Mesenchymal stem cell (in vitro differentiated cells and primary cell): ENCODE measurements around the gene TLE3.
"Not testable (repeated sequence)": the region's sequence is repeated elsewhere in the genome, so short reads cannot be mapped to it uniquely, and the experiment has no call there.

Experiments used
- DNase-seq: peaks from one replicate; pipeline ENCODE4 v3.0.0-alpha.2; 2013
- H2AFZ ChIP-seq: one replicate; pipeline ENCODE4 v1.6.1; 2013; ENCODE audit warnings: low read depth, mild to moderate bottlenecking, control low read depth, inconsistent platforms, low read length, moderate library complexity
- H2AK5ac ChIP-seq: 2 replicates; pipeline ENCODE4 v1.6.1; 2013; ENCODE audit warnings: low read length, moderate library complexity, mild to moderate bottlenecking, inconsistent platforms; ENCODE audit not compliant: severe bottlenecking
- H2BK120ac ChIP-seq: one replicate; pipeline ENCODE4 v1.6.1; 2013; ENCODE audit warnings: low read depth, mild to moderate bottlenecking, inconsistent platforms, low read length, moderate library complexity
- H2BK12ac ChIP-seq, 2 experiments: one replicate each; pipeline ENCODE4 v1.6.1; 2013; ENCODE audit warnings: inconsistent platforms in 2 of 2, low read length in 2 of 2, mild to moderate bottlenecking in 2 of 2, moderate library complexity in 2 of 2, control low read depth in 1 of 2
- H2BK15ac ChIP-seq: one replicate; pipeline ENCODE4 v1.6.1; 2013; ENCODE audit warnings: mild to moderate bottlenecking, low read depth, inconsistent platforms; ENCODE audit not compliant: poor library complexity, severe bottlenecking
- H2BK5ac ChIP-seq: 2 replicates; pipeline ENCODE4 v1.6.1; 2013; ENCODE audit warnings: low read depth, mild to moderate bottlenecking, low read length, control low read depth, inconsistent platforms; ENCODE audit not compliant: poor library complexity, severe bottlenecking
- H3K14ac ChIP-seq, 2 experiments: one replicate each; pipeline ENCODE4 v1.6.1; 2013; ENCODE audit warnings: inconsistent platforms in 2 of 2, low read length in 2 of 2, control low read depth in 1 of 2, mild to moderate bottlenecking in 1 of 2, moderate library complexity in 1 of 2
- H3K18ac ChIP-seq, 2 experiments: one replicate each; pipeline ENCODE4 v1.6.1; 2013; ENCODE audit warnings: inconsistent platforms in 2 of 2, low read length in 2 of 2, control low read depth in 1 of 2, low read depth in 1 of 2, mild to moderate bottlenecking in 1 of 2
- H3K23ac ChIP-seq, 2 experiments: one replicate each; pipeline ENCODE4 v1.6.1; 2013; ENCODE audit warnings: inconsistent platforms in 2 of 2, low read length in 2 of 2, mild to moderate bottlenecking in 2 of 2, moderate library complexity in 2 of 2, control low read depth in 1 of 2
- H3K27ac ChIP-seq: 2 replicates; pipeline ENCODE4 v1.5.1; 2013; ENCODE audit warnings: mild to moderate bottlenecking, moderate library complexity, low read length, control low read depth, inconsistent platforms; ENCODE audit not compliant: poor library complexity, severe bottlenecking
- H3K27me3 ChIP-seq, 2 experiments: 2 replicates each; pipeline versions ENCODE4 v1.6.1 to v1.7.0; 2013; ENCODE audit warnings: low read length in 2 of 2, mild to moderate bottlenecking in 2 of 2, moderate library complexity in 2 of 2, control low read depth in 1 of 2, inconsistent platforms in 1 of 2; ENCODE audit not compliant: control insufficient read depth in 1 of 2, insufficient read depth in 1 of 2
- H3K36me3 ChIP-seq, 2 experiments: 2 replicates each; pipeline versions ENCODE4 v1.6.1 to v1.7.0; 2013; ENCODE audit warnings: low read length in 2 of 2, control low read depth in 1 of 2, inconsistent platforms in 1 of 2, low read depth in 1 of 2, mild to moderate bottlenecking in 1 of 2; ENCODE audit not compliant: insufficient read depth in 2 of 2, control insufficient read depth in 1 of 2
- H3K4ac ChIP-seq, 2 experiments: one replicate each; pipeline ENCODE4 v1.6.1; 2013; ENCODE audit warnings: inconsistent platforms in 2 of 2, low read length in 2 of 2, mild to moderate bottlenecking in 2 of 2, moderate library complexity in 2 of 2, control low read depth in 1 of 2, low read depth in 1 of 2
- H3K4me1 ChIP-seq: 2 replicates; pipeline ENCODE4 v1.6.1; 2013; ENCODE audit warnings: low read depth, low read length, control low read depth; ENCODE audit not compliant: control insufficient read depth, insufficient read depth
- H3K4me2 ChIP-seq: 2 replicates; pipeline ENCODE4 v1.6.1; 2013; ENCODE audit warnings: low read length, mild to moderate bottlenecking, inconsistent platforms; ENCODE audit not compliant: poor library complexity, severe bottlenecking
- H3K4me3 ChIP-seq, 2 experiments: 2 replicates each; pipeline versions ENCODE4 v1.5.1 to v1.7.0; 2013; ENCODE audit warnings: low read length in 2 of 2, mild to moderate bottlenecking in 2 of 2, control low read depth in 1 of 2, low read depth in 1 of 2; ENCODE audit not compliant: insufficient read depth in 1 of 2
- H3K79me1 ChIP-seq: replicated peaks from 2 replicates; pipeline ENCODE4 v1.6.1; 2013; ENCODE audit warnings: mild to moderate bottlenecking, control low read depth, low read length, inconsistent platforms; ENCODE audit not compliant: poor library complexity, severe bottlenecking
- H3K9ac ChIP-seq: 2 replicates; pipeline ENCODE4 v1.7.0; 2013; ENCODE audit warnings: mild to moderate bottlenecking, low read length, moderate library complexity
- H3K9me3 ChIP-seq: 2 replicates; pipeline ENCODE4 v1.7.0; 2013; ENCODE audit warnings: mild to moderate bottlenecking, low read length; ENCODE audit not compliant: control insufficient read depth
- H4K8ac ChIP-seq: one replicate; pipeline ENCODE4 v1.6.1; 2013; ENCODE audit warnings: inconsistent platforms, mild to moderate bottlenecking, low read length, moderate library complexity
- H4K91ac ChIP-seq: one replicate; pipeline ENCODE4 v1.6.1; 2013; ENCODE audit warnings: mild to moderate bottlenecking, low read length, inconsistent platforms
- WGBS: methylation state at CpG from one replicate; pipeline ENCODE4 v1.1.7; 2013; ENCODE audit warnings: mixed read lengths; 5-methylcytosine and 5-hydroxymethylcytosine counted together

Gene TLE3

GRCh38 chr15:70112572-70113303, 15.0 kb upstream of the TLE3 start:
- WGBS, result over 99% methylated on average over 4 of the region's 9 CpGs
- H3K9me3 ChIP-seq, H2AFZ ChIP-seq, H3K18ac ChIP-seq, H3K79me1 ChIP-seq, H3K36me3 ChIP-seq, H2BK120ac ChIP-seq, H3K4me3 ChIP-seq, H2AK5ac ChIP-seq, H3K4ac ChIP-seq, DNase-seq, H3K23ac ChIP-seq, H3K14ac ChIP-seq, H2BK5ac ChIP-seq, H2BK12ac ChIP-seq, H4K8ac ChIP-seq, H3K4me2 ChIP-seq, H2BK15ac ChIP-seq, H3K9ac ChIP-seq, H4K91ac ChIP-seq, H3K27ac ChIP-seq: not testable (repeated sequence)
- Histone ChIP-seq H3K27me3 (peaks cover 29 to 30% of the 10 kb centered on the region in 2 experiments), H3K4me1 (peaks cover 15% of the 10 kb centered on the region)

GRCh38 chr15:70112074-70112395, 14.3 kb upstream of the TLE3 start:
- H3K18ac ChIP-seq, result peak overlapping the region in 1 of 2 experiments; percentile 76
- 13% methylated on average over 3 of the region's 4 CpGs for WGBS

GRCh38 chr15:70111203-70112073, 13.7 kb upstream of the TLE3 start:
- H2BK15ac ChIP-seq, result no peak overlapping the region
- peak overlapping the region; percentile 52 for H3K27ac ChIP-seq
- H4K91ac ChIP-seq, result no peak overlapping the region
- H3K4me3 ChIP-seq, result peak overlapping the region in 1 of 2 experiments; percentile 46
- peak overlapping the region in 1 of 2 experiments; percentile 36 for H3K14ac ChIP-seq
- H2AFZ ChIP-seq, result no peak overlapping the region
- H3K4me2 ChIP-seq, result peak overlapping the region; percentile 17
- H3K23ac ChIP-seq, result peak overlapping the region in 1 of 2 experiments; percentile 42
- no peaks in the 10 kb centered on the region for H3K36me3 ChIP-seq
- H2BK5ac ChIP-seq, result no peak overlapping the region
- WGBS, result 2% methylated on average over 7 of the region's 8 CpGs
- peak overlapping the region; percentile 15 for H3K9ac ChIP-seq
- no peak overlapping the region for H2AK5ac ChIP-seq
- no peak overlapping the region for H4K8ac ChIP-seq
- DNase-seq, result peak; percentile 89
- H3K79me1 ChIP-seq, result no peaks in the 10 kb centered on the region
- H3K4ac ChIP-seq, result peak overlapping the region in 1 of 2 experiments; percentile 73
- H3K4me1 ChIP-seq, result peaks cover 15% of the 10 kb centered on the region
- H2BK12ac ChIP-seq, result peak overlapping the region in 1 of 2 experiments; percentile 95
- peak overlapping the region; percentile 29 for H2BK120ac ChIP-seq
- H3K27me3 ChIP-seq, result peaks cover 21 to 24% of the 10 kb centered on the region in 2 experiments
- H3K9me3 ChIP-seq, result no peaks in the 10 kb centered on the region
- H3K18ac ChIP-seq, result peak overlapping the region in 1 of 2 experiments; percentile 76

More at GRCh38 chr15:70112074-70112395, 14.3 kb upstream of the TLE3 start:
- Histone ChIP-seq H3K4me1 (peaks cover 15% of the 10 kb centered on the region), H3K79me1 (no peaks in the 10 kb centered on the region), H3K9ac (peak overlapping the region; percentile 15), H4K91ac (no peak overlapping the region), H3K9me3 (no peaks in the 10 kb centered on the region), H3K4me2 (no peak overlapping the region), H3K36me3 (no peaks in the 10 kb centered on the region), H2BK120ac (peak overlapping the region; percentile 29), H2AK5ac (no peak overlapping the region), H2AFZ (no peak overlapping the region), H3K27me3 (peaks cover 26 to 27% of the 10 kb centered on the region in 2 experiments), H3K23ac (peak overlapping the region in 1 of 2 experiments; percentile 42), H2BK12ac (peak overlapping the region in 1 of 2 experiments; percentile 95), H3K14ac (no peak overlapping the region), H2BK15ac (no peak overlapping the region), H3K27ac (peak overlapping the region; percentile 2), H3K4me3 (peak overlapping the region in 1 of 2 experiments; percentile 46), H2BK5ac (no peak overlapping the region), H4K8ac (no peak overlapping the region), H3K4ac (peak overlapping the region in 1 of 2 experiments; percentile 73)
- peak; percentile 54 for DNase-seq

- Histone ChIP-seq H3K79me1 (no peaks in the 10 kb centered on the region), H3K14ac (no peak overlapping the region), H3K23ac (no peak overlapping the region), H3K4ac (no peak overlapping the region), H3K9me3 (no peaks in the 10 kb centered on the region), H2BK12ac (peak overlapping the region in 1 of 2 experiments; percentile 59), H3K4me1 (peaks cover 15% of the 10 kb centered on the region), H2AK5ac (no peak overlapping the region), H3K18ac (no peak overlapping the region), H4K91ac (no peak overlapping the region), H3K36me3 (no peaks in the 10 kb centered on the region), H4K8ac (no peak overlapping the region), H2BK15ac (no peak overlapping the region), H3K9ac (no peak overlapping the region), H2AFZ (no peak overlapping the region), H2BK5ac (no peak overlapping the region), H3K27ac (no peak overlapping the region), H2BK120ac (peak overlapping the region; percentile 23), H3K4me2 (no peak overlapping the region), H3K4me3 (no peak overlapping the region), H3K27me3 (peaks cover 21 to 26% of the 10 kb centered on the region in 2 experiments)
- DNase-seq, result no peak
- 92% methylated on average over 2 of the region's 2 CpGs for WGBS
Observed at GRCh38 chr15:70109978-70110377, 12.3 kb upstream of the TLE3 start.
